Measurements from ENCODE around the gene FBXO11.
"Not testable (repeated sequence)": the region's sequence is repeated elsewhere in the genome, so short reads cannot be mapped to it uniquely, and the experiment has no call there.

The FBXO11 gene

DNA sequence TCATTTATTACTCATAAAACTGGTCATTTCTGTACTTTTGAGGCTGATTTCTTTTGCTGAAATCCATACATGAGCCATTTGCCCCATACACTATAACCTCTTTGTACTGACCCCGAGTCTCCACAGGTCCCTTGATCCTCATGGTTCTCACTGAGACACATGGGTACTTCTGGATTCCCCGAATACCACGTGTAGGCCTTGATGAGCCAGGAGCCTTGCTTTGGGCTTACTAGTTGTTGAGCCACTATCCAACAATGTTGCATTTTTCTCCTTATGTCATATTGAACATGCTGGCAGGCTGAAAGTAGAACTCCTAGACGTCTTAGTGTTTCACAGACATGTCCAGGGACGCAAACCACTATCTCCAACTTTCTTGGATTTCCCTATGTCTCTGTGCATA lies 2.4 kb upstream of the FBXO11 start:
- peaks cover 0 to 5% (median 2%) of the 10 kb centered on the region in 4 donors for H3K4me1 ChIP-seq
- TF ChIP-seq, protein P1, sequence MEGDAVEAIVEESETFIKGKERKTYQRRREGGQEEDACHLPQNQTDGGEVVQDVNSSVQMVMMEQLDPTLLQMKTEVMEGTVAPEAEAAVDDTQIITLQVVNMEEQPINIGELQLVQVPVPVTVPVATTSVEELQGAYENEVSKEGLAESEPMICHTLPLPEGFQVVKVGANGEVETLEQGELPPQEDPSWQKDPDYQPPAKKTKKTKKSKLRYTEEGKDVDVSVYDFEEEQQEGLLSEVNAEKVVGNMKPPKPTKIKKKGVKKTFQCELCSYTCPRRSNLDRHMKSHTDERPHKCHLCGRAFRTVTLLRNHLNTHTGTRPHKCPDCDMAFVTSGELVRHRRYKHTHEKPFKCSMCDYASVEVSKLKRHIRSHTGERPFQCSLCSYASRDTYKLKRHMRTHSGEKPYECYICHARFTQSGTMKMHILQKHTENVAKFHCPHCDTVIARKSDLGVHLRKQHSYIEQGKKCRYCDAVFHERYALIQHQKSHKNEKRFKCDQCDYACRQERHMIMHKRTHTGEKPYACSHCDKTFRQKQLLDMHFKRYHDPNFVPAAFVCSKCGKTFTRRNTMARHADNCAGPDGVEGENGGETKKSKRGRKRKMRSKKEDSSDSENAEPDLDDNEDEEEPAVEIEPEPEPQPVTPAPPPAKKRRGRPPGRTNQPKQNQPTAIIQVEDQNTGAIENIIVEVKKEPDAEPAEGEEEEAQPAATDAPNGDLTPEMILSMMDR (IDR thresholded peaks at IDR 0.05) = no peak
- no peak for DNase-seq
- intact Hi-C loops (cut with DNase I; ENCODE audit: low total_unique reads) = loop anchor here (5.0 to 10.0 kb wide), 2 partner anchors 126 to 196 kb away; partner anchors contain the start of gene MSH6
- H3K36me3 ChIP-seq = no peaks in the 10 kb centered on the region
- H3K4me3 ChIP-seq = no peak overlapping the region
- H3K27ac ChIP-seq = no peak overlapping the region
- H3K27me3 ChIP-seq = no peaks in the 10 kb centered on the region
- no peaks in the 10 kb centered on the region for H3K9me3 ChIP-seq

DNA sequence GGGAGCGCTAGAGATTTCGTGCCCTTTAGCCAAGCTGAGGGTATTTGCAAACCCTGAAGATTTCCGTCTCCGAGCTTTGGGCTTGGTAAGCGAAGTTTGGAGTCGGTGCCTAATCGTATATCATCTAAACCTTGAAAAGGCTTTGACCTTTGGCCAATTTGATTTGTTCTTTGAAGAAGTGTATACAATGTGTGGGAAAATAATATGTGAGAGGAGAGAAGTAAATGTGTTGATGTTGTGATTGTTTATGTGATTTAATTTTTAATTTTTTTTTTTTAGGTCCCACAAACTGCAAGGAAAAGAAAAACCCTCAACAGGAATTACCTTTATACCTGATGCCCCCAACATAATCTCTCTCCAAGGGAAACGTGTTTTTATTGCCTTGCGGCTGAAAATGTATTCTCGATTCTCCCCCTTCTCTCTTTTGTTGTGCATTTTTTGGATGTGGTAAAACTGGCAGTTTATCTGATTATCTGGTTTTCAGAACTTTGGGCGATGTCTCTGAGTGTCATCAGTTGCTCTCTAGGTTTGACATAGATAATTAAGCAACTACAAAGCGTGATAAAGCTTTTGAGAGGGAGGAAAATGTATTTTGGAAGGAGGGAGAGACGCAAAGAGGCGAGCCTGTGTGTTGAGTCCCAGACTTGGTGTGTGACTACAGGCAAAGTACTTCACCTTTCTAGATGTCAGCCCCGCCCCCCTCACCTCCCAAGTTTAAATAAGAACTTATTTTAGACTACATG lies 912 bp upstream of the FBXO11 start:
- Histone ChIP-seq H3K4me3 (peak overlapping the region; percentile 96 to 100), H3K27me3 (no peaks in the 10 kb centered on the region), H3K4me1 (peaks cover 0 to 20% (median 2%) of the 10 kb centered on the region in 4 donors), H3K9me3 (no peaks in the 10 kb centered on the region), H3K27ac (peak overlapping the region; percentile 98 to 100), H3K36me3 (no peaks in the 10 kb centered on the region)
- DNase-seq = peak in 1 of 2 donors; percentile 29
- TF ChIP-seq, protein P1 (IDR thresholded peaks at IDR 0.05) = no peak
- intact Hi-C loops (cut with DNase I; ENCODE audit: low total_unique reads) = loop anchor here (5.0 to 10.0 kb wide), 2 partner anchors 125 to 198 kb away; partner anchors contain the start of gene MSH6

DNA sequence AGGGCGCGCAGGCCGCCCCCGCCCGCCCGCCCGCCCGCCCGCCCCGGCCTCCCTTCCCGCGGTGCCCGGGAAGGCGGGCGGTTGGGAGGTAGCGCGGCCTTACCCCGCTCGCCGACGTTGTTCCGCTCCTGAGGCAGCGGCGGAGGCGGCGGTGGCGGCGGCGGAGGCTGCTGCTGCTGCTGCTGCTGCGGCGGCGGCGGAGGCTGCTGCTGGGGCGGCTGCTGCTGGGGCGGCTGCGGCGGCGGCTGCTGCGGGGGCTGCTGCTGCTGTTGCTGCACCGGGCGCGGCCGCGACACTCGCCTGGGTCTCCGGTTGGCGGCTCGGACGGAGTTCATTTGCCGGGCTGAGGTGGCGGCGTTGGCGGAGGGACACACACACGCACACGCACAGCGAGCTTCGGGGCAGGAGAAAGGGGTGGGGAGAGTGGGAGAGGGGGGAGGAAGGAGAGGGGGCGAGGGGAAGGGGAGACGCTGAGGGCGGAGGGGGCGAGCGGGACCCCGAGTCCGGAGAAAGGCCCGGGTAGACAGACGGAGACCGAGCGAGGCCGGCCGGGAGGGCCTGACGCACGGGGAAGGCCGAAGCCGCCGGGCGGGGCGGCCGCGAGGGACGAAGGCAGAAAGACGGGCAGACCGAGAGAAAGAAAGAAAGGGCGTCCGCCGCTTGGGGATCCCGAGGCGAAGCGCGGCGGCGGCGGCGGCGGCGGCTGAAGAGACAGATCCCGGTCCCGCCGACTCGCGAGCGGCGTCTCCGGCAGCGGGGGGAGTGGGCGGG lies 727 bp downstream of the FBXO11 start:
- TF ChIP-seq, protein P1 (IDR thresholded peaks at IDR 0.05) = no peak
- Histone ChIP-seq H3K27me3 (no peaks in the 10 kb centered on the region), H3K4me1 (peaks cover 0 to 26% (median 2%) of the 10 kb centered on the region in 4 donors), H3K4me3 (peak overlapping the region; percentile 96 to 100), H3K27ac (peak overlapping the region; percentile 98 to 100), H3K36me3 (no peaks in the 10 kb centered on the region), H3K9me3 (no peaks in the 10 kb centered on the region)
- intact Hi-C loops (cut with DNase I; ENCODE audit: low total_unique reads) = loop anchor here (5.0 to 10.0 kb wide), 2 partner anchors 123 to 199 kb away; partner anchors contain the start of gene MSH6
- DNase-seq = peak; percentile 40 to 75

DNA sequence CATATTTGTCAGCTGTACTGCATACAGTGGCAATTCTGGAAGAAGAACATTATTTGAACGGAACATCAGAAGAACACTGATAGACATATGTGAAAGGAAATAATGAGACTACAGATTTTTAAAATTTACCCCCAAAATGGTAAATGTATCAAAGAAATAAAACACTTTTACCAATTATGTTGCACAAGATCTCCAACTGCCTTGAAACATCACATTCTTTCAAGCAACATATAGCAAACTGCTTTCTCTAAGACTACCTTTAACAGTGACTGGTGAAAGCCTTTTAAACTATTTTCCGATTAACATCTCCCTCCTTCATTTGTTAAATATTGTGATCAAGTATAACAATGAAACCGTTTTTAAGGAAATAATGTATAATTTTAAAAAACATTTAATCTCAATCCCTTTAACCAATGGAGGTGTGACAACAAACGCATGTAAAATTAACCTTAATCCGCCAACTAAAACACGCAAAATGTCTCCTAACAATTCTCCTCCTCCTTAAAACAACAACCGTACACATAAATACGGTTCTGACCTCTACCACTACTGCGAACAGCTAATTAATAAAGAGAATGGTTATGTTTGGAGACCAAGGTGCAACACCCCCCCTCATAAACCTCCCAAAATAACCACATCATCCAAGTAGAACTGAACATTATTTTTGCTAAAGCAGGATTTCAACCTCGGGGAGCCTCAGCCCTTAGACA lies 2.4 kb downstream of the FBXO11 start:
- DNase-seq = no peak
- TF ChIP-seq, protein P1 (IDR thresholded peaks at IDR 0.05) = no peak
- intact Hi-C loops (cut with DNase I; ENCODE audit: low total_unique reads) = loop anchor here (10.0 kb wide), 1 partner anchor 201 kb away; no protein-coding TSS in a partner anchor

DNA sequence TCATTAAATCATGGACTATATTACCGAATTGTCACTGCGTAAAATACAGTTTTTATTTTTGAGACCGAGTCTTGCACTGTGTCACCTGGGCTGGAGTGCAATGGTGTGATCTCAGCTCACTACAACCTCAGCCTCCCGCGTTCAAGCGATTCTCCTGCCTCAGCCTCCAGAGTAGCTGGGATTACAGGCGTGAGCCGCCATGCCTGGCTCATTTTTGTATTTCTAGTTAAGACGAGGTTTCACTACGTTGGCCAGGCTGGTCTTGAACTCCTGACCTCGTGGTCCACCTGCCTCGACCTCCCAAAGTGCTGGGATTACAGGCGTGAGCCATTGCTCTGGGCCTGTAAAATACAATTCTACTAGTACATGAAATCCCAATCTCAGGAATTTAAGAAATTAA lies 4.4 kb downstream of the FBXO11 start:
- H3K4me3 ChIP-seq, H3K9me3 ChIP-seq, H3K36me3 ChIP-seq, DNase-seq, H3K27me3 ChIP-seq, H3K27ac ChIP-seq: not testable (repeated sequence)
- intact Hi-C loops (cut with DNase I; ENCODE audit: low total_unique reads) = loop anchor here (10.0 kb wide), 1 partner anchor 203 kb away; no protein-coding TSS in a partner anchor
- H3K4me1 ChIP-seq = peaks cover 0 to 52% (median 9%) of the 10 kb centered on the region in 4 donors

More for the DNA sequence above, 2.4 kb downstream of the FBXO11 start:
- H3K4me3 ChIP-seq = peak overlapping the region; percentile 96 to 100
- no peaks in the 10 kb centered on the region for H3K36me3 ChIP-seq
- H3K9me3 ChIP-seq = no peaks in the 10 kb centered on the region
- peak overlapping the region; percentile 98 to 100 for H3K27ac ChIP-seq
- peaks cover 0 to 38% (median 8%) of the 10 kb centered on the region in 4 donors for H3K4me1 ChIP-seq
- no peaks in the 10 kb centered on the region for H3K27me3 ChIP-seq

All from tibial artery (tissue), 4 donors.